Ascending aorta (tissue), 2 donors: ENCODE data around the gene NR1I2. TPM values are rescaled to one million over a fixed set of nuclear protein-coding genes. Genes with fewer than 3 reads are reported as not detected.
A peak's percentile ranks its signal among the peaks of the same experiment; 100 is the strongest.

Experiments
- DNase-seq, 2 donors: peaks; one replicate each; pipeline ENCODE4 v3.0.0-alpha.2; 2019; ENCODE audit warnings: low spot score in 2 of 2
- H3K27ac ChIP-seq, 2 donors: fragments of 200-600 bp; sonication (generic); one replicate each; pipeline ENCODE4 v1.5.1; 2016 to 2017; ENCODE audit warnings: mild to moderate bottlenecking in 1 of 2
- H3K27me3 ChIP-seq: fragments of 200-600 bp; sonication (generic); one replicate; pipeline ENCODE4 v1.5.1; 2017
- H3K36me3 ChIP-seq, 2 donors: fragments of 200-600 bp; sonication (generic); one replicate each; pipeline ENCODE4 v1.5.1; 2016
- H3K4me1 ChIP-seq, 2 donors: fragments of 200-600 bp; sonication (generic); one replicate each; pipeline ENCODE4 v1.5.1; 2016 to 2017; ENCODE audit warnings: mild to moderate bottlenecking in 1 of 2
- H3K4me3 ChIP-seq, 2 donors: fragments of 200-600 bp; sonication (generic); one replicate each; pipeline ENCODE4 v1.5.1; 2016 to 2017; ENCODE audit warnings: mild to moderate bottlenecking in 1 of 2
- H3K9me3 ChIP-seq, 2 donors: fragments of 200-600 bp; sonication (generic); one replicate each; pipeline ENCODE4 v1.5.1; 2016
- intact Hi-C: fragments of 100-400 bp; cut with DNase I; formaldehyde crosslinking; loops from one replicate; pipeline ENCODE4 v1.15.1; 2023
- total RNA-seq: library from RNA; depleted of rRNA; stranded (reverse); fragments of >200 nt; gene quantifications from one replicate; pipeline ENCODE4 v1.1.0, GENCODE V29; 2016
- TF ChIP-seq, protein P1 (sequence below), 3 experiments: fragments of 200-600 bp in 2 of 3; fragments of 450-650 bp in 1 of 3; sonication (generic) in 2 of 3; IDR thresholded peaks; one replicate each; pipeline ENCODE4 v1.5.1; 2016 to 2019; ENCODE audit warnings: antibody characterized with exemption in 3 of 3, mild to moderate bottlenecking in 1 of 3, moderate library complexity in 1 of 3

Gene NR1I2
- total RNA-seq, 1 donor from 2014 or later: not detected

DNA sequence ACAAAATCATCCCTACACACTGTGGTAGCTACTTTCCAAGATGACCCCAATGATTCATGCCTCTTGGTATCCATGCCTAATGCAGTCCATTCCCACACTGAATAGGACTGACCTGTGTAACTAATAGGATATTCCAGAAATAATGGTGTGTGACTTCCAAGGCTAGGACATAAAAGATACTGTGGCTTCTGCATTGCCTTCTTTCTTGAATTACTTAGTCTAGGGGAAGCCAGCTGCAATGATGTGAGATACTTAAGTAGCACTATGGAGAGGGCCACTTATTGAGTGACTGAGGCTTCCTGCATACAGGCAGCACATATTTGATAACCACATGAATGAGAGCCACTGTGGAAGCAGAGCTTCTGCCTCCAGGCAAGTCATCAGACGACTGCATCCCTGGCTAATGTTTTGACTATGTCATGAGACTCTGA is 50.1 kb downstream of the NR1I2 start:
- peaks cover 0 to 3% of the 10 kb centered on the region in 2 donors for H3K36me3 ChIP-seq
- no peak overlapping the region for H3K4me3 ChIP-seq
- H3K4me1 ChIP-seq: no peaks in the 10 kb centered on the region
- H3K9me3 ChIP-seq: no peaks in the 10 kb centered on the region
- TF ChIP-seq, protein P1, sequence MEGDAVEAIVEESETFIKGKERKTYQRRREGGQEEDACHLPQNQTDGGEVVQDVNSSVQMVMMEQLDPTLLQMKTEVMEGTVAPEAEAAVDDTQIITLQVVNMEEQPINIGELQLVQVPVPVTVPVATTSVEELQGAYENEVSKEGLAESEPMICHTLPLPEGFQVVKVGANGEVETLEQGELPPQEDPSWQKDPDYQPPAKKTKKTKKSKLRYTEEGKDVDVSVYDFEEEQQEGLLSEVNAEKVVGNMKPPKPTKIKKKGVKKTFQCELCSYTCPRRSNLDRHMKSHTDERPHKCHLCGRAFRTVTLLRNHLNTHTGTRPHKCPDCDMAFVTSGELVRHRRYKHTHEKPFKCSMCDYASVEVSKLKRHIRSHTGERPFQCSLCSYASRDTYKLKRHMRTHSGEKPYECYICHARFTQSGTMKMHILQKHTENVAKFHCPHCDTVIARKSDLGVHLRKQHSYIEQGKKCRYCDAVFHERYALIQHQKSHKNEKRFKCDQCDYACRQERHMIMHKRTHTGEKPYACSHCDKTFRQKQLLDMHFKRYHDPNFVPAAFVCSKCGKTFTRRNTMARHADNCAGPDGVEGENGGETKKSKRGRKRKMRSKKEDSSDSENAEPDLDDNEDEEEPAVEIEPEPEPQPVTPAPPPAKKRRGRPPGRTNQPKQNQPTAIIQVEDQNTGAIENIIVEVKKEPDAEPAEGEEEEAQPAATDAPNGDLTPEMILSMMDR (IDR thresholded peaks at IDR 0.05): no peak
- no peak for DNase-seq
- intact Hi-C loops: no loop called here
- H3K27ac ChIP-seq: no peak overlapping the region
- H3K27me3 ChIP-seq: no peaks in the 10 kb centered on the region

DNA sequence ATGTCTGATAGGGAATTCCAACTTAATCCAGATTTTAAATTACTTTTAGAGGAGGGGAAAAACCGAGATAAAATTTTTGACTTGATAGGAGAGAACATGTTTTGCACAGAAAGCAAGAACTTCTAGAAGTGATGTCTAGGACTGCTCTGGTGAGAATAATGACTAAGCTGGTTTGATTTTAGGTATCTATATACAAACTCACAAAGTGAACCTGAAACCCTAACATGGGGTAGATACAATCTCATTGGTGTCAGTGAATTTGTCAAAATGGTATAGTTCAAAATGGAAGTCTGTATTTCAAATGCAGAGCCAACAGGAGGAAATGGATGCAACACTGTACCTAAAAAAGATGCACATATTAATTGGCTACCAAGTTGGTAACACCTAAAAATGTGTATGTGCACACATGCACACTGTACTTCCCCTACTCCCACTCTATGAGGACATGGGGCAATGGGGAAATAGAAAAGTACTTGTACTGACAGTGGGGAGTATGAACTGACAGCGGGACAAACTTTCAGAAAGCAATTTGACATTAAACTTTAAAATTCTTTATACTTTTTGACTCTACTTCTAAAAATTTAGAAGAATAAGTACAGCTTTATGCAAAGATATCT is 53.0 kb downstream of the NR1I2 start:
- no peak overlapping the region for H3K27ac ChIP-seq
- no peak for DNase-seq
- intact Hi-C loops: no loop called here
- H3K4me1 ChIP-seq: no peaks in the 10 kb centered on the region
- H3K4me3 ChIP-seq: no peak overlapping the region
- no peaks in the 10 kb centered on the region for H3K27me3 ChIP-seq
- H3K36me3 ChIP-seq: peaks cover 0 to 3% of the 10 kb centered on the region in 2 donors
- TF ChIP-seq, protein P1 (IDR thresholded peaks at IDR 0.05): no peak
- no peaks in the 10 kb centered on the region for H3K9me3 ChIP-seq

DNA sequence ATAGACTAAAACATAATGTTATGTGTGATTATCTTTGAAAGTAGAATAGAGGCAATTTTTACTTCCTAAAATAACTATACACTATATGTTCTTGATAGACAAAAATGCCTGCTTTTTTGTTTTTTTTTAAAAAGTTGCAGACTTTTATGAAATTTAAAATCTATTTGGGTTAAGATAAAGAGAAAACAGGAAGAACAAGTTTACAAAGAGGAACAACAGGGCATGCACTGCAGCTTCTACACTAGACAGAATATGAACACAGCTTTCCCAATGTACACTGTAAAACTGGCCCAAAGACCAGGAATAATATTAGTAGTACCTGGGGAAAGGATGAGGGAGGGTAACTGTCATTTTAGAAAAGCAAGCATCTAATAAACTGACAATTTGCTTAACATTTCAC is 53.7 kb downstream of the NR1I2 start:
- no peaks in the 10 kb centered on the region for H3K27me3 ChIP-seq

DNA sequence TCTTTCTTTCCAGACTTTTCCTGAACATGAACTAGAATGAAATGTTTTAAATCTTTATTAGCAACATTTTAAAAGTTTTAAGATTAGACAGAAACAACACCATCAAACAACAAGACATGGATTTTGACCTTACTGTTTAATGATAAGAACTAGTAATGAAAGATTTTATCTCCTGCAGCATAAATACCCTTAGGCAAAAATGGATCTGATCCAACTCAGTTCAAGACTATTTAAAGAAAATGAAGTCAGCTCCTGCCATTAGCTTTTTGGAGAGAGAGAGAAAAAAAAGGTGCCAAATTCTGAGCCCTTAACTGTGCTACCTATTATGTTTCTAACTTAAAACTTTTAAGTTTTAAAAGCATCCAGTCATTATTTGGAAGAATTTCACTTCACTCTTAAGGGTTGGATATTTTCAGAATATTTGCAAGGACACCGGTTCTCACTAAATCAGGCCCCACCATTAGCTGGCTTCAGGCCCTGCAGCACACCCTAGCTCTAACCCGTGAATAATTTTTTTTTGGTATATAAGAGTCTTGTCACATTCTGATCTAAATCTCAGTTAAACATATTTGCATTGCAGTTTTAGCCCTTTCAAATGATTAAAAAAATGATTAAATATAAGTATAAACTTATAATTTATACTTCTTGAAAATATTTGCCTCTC is 60.0 kb downstream of the NR1I2 start:
- peak overlapping the region; percentile 14 to 22 for H3K27ac ChIP-seq
- intact Hi-C loops: no loop called here

More for the DNA sequence above, 53.7 kb downstream of the NR1I2 start:
- H3K4me1 ChIP-seq: no peaks in the 10 kb centered on the region
- H3K36me3 ChIP-seq: peaks cover 0 to 3% of the 10 kb centered on the region in 2 donors
- intact Hi-C loops: no loop called here
- no peaks in the 10 kb centered on the region for H3K9me3 ChIP-seq
- TF ChIP-seq, protein P1 (IDR thresholded peaks at IDR 0.05): no peak
- no peak overlapping the region for H3K27ac ChIP-seq
- H3K4me3 ChIP-seq: no peak overlapping the region
- no peak for DNase-seq

DNA sequence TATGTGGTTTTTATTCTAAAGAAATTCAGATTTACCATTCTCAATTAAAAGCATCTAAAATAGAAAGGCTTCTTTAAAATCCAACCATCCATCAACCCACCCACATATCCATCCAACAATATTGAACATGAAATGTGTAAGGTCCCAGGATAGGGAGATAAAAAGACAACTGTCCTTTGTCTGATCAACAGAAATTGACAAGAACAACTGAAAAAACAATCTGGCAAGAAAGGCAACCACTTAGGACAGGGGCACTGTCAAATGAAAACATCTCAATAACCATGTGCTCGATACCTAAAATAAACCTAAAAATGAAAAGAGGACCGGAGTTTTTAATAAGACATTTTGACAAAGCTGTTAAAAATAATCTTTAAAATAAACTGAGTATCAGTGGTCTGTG is 67.2 kb downstream of the NR1I2 start:
- intact Hi-C loops: no loop called here
- no peak for DNase-seq
- H3K27me3 ChIP-seq: no peaks in the 10 kb centered on the region
- no peaks in the 10 kb centered on the region for H3K9me3 ChIP-seq
- no peaks in the 10 kb centered on the region for H3K36me3 ChIP-seq
- no peak overlapping the region for H3K27ac ChIP-seq
- TF ChIP-seq, protein P1 (IDR thresholded peaks at IDR 0.05): no peak
- no peak overlapping the region for H3K4me3 ChIP-seq
- H3K4me1 ChIP-seq: no peaks in the 10 kb centered on the region

More for the DNA sequence above, 60.0 kb downstream of the NR1I2 start:
- no peak overlapping the region for H3K4me3 ChIP-seq
- no peaks in the 10 kb centered on the region for H3K4me1 ChIP-seq
- no peaks in the 10 kb centered on the region for H3K9me3 ChIP-seq
- H3K27me3 ChIP-seq: no peaks in the 10 kb centered on the region
- no peak for DNase-seq
- H3K36me3 ChIP-seq: no peaks in the 10 kb centered on the region
- TF ChIP-seq, protein P1 (IDR thresholded peaks at IDR 0.05): no peak
